ENCODE measurements around the gene MDP1. TPM values are rescaled to one million over a fixed set of nuclear protein-coding genes. Genes with fewer than 3 reads are reported as not detected.

The MDP1 gene
- total RNA-seq, 1 donor from 2014 or later, result 25.5 TPM

- H3K9me3 Mint-ChIP-seq (ENCODE audit: unreplicated experiment), result peaks cover 5% of the 10 kb centered on the region
Measured at GRCh38 chr14:24189059-24189375, 26.8 kb downstream of the MDP1 start.

GRCh38 chr14:24188251-24189058, 27.4 kb downstream of the MDP1 start, which contains the start of gene IPO4:
IPO4 (minus strand) TSS chr14:24188816; CDS start chr14:24188787, 29 bp downstream.
- no peaks in the 10 kb centered on the region for H3K36me3 Mint-ChIP-seq (ENCODE audit: unreplicated experiment)
- peaks cover 5% of the 10 kb centered on the region for H3K9me3 Mint-ChIP-seq (ENCODE audit: unreplicated experiment)
- peak within 1 kb of the TSS; percentile 68 for H3K27ac Mint-ChIP-seq (ENCODE audit: unreplicated experiment)
- peaks cover 3% of the 10 kb centered on the region for H3K27me3 Mint-ChIP-seq (ENCODE audit: unreplicated experiment)
- TF ChIP-seq CTCF (IDR thresholded peaks at IDR 0.05; ENCODE audit: partially characterized antibody, unreplicated experiment), result no peak
- peak within 1 kb of the TSS; percentile 85 for H3K4me3 Mint-ChIP-seq (ENCODE audit: unreplicated experiment)
- DNase-seq, result peak; percentile 93
- H3K4me1 Mint-ChIP-seq (ENCODE audit: low read depth, unreplicated experiment), result no peaks in the 10 kb centered on the region

More at GRCh38 chr14:24189059-24189375, 26.8 kb downstream of the MDP1 start:
- no peaks in the 10 kb centered on the region for H3K36me3 Mint-ChIP-seq (ENCODE audit: unreplicated experiment)
- no peaks in the 10 kb centered on the region for H3K4me1 Mint-ChIP-seq (ENCODE audit: low read depth, unreplicated experiment)
- no peak for DNase-seq
- H3K4me3 Mint-ChIP-seq (ENCODE audit: unreplicated experiment), result peak overlapping the region; percentile 85
- no peak for TF ChIP-seq CTCF (IDR thresholded peaks at IDR 0.05; ENCODE audit: partially characterized antibody, unreplicated experiment)
- H3K27ac Mint-ChIP-seq (ENCODE audit: unreplicated experiment), result no peak overlapping the region
- peaks cover 5% of the 10 kb centered on the region for H3K27me3 Mint-ChIP-seq (ENCODE audit: unreplicated experiment)

- no peak for DNase-seq
- Mint-ChIP-seq H3K36me3 (ENCODE audit: unreplicated experiment) (no peaks in the 10 kb centered on the region), H3K27me3 (ENCODE audit: unreplicated experiment) (peaks cover 3% of the 10 kb centered on the region), H3K4me3 (ENCODE audit: unreplicated experiment) (peak overlapping the region; percentile 85), H3K4me1 (ENCODE audit: low read depth, unreplicated experiment) (no peaks in the 10 kb centered on the region), H3K27ac (ENCODE audit: unreplicated experiment) (no peak overlapping the region), H3K9me3 (ENCODE audit: unreplicated experiment) (peaks cover 3% of the 10 kb centered on the region)
- TF ChIP-seq CTCF (IDR thresholded peaks at IDR 0.05; ENCODE audit: partially characterized antibody, unreplicated experiment), result no peak
Measured at GRCh38 chr14:24187539-24187915, 28.3 kb downstream of the MDP1 start.

GRCh38 chr14:24186831-24187538, 28.9 kb downstream of the MDP1 start:
- Mint-ChIP-seq H3K4me3 (ENCODE audit: unreplicated experiment) (peak overlapping the region; percentile 67), H3K9me3 (ENCODE audit: unreplicated experiment) (peaks cover 3% of the 10 kb centered on the region), H3K27ac (ENCODE audit: unreplicated experiment) (no peak overlapping the region), H3K36me3 (ENCODE audit: unreplicated experiment) (no peaks in the 10 kb centered on the region), H3K4me1 (ENCODE audit: low read depth, unreplicated experiment) (no peaks in the 10 kb centered on the region), H3K27me3 (ENCODE audit: unreplicated experiment) (peaks cover 3% of the 10 kb centered on the region)
- no peak for TF ChIP-seq CTCF (IDR thresholded peaks at IDR 0.05; ENCODE audit: partially characterized antibody, unreplicated experiment)
- DNase-seq, result no peak

- H3K4me1 Mint-ChIP-seq (ENCODE audit: low read depth, unreplicated experiment), result peaks cover 2% of the 10 kb centered on the region
- H3K36me3 Mint-ChIP-seq (ENCODE audit: unreplicated experiment), result no peaks in the 10 kb centered on the region
- no peak for TF ChIP-seq CTCF (IDR thresholded peaks at IDR 0.05; ENCODE audit: partially characterized antibody, unreplicated experiment)
- H3K27me3 Mint-ChIP-seq (ENCODE audit: unreplicated experiment), result peaks cover 7% of the 10 kb centered on the region
- no peak for DNase-seq
- H3K27ac Mint-ChIP-seq (ENCODE audit: unreplicated experiment), result no peak overlapping the region
- H3K9me3 Mint-ChIP-seq (ENCODE audit: unreplicated experiment), result peaks cover 3% of the 10 kb centered on the region
- H3K4me3 Mint-ChIP-seq (ENCODE audit: unreplicated experiment), result no peak overlapping the region
Measured at GRCh38 chr14:24185741-24186140, 30.1 kb downstream of the MDP1 start.
